Measurements from ENCODE around the gene MAF.

Gene MAF

DNA sequence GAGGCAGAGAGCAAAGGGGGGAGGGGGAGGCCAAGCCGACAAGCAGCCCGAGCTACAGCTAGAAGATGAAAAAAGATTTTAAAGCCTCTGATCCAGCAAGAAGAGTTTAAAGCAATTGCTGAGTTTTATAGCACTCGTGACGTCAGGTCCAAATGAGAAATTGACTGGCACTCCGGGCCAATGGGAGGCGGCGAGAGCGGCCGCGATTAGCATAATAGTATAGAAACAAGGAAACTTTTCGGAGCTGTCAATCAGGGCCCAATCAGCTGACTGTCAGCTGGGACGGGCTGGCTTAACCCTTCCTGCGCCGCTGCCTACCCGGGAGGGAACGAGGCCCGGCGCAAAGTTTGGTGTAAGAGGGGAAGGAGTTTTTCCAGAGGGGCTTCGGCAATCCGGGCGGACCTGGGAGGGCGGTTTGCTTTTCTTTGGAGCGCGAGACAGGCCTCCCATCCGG lies at the start of gene MAF:
Gene MAF (minus strand): TSS at position 100 of the 454 bp plus-strand sequence. CDS start 835 bp downstream, outside the sequence.
- DNase-seq = peak in 49 of 51 donors; percentile 53 to 94 (median 80)

DNA sequence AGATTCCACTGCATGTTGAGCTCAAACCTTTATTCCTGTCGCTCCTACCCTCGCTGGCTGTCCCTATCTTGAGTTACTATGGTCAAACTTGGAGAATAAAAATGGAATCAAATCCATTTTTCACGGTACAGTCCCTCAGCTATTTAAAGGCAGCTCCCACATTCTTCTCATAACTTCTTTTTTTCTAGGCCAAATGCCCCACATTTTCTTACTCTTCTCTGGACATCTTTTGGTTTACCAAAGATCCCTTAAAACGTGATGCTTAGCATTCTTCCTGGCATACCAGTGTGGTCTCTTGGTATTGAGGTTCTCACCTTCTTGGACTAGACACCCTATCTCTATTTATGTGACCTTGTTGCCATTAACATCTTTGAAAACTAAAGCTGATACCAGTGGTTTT lies 48.3 kb upstream of the MAF start:
- DNase-seq = no peak

DNA sequence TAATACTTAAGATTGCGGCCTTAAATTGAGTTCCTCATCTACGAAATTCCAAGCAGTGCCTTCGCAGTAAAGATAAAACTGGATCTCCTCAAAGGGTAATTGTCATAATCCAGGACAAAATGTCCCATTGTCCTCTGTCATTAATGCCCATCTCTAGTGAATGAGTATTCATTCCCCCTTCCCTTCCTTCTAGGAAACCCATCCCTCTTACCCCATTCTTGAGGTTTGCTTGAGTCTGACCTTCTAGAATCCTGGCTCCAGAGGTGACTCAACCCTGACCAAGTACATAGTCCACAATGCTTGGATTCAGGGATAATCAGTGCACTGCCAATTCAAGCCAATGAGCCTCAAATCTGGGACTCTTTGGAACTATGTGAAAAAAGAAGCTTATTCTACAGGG lies 47.0 kb upstream of the MAF start:
- no peak for DNase-seq

DNA sequence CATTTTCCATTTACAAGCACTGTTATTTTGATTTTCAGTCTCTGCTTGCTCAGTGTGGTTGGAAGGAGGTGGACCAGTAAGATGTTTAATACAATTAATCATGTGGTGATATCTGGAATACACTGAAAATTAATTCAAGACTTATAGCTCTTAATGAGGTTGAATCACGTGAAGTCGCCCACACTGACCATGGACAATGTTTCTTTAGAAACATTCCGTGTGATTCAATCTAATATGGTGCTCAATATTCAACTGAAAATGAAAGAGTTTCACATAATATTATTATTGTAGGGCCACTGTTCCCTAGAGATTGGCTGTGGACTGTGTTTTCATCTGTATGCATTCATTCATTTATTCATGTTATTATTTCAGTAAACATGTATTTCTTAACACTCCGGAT lies 45.2 kb upstream of the MAF start:
- DNase-seq = no peak

DNA sequence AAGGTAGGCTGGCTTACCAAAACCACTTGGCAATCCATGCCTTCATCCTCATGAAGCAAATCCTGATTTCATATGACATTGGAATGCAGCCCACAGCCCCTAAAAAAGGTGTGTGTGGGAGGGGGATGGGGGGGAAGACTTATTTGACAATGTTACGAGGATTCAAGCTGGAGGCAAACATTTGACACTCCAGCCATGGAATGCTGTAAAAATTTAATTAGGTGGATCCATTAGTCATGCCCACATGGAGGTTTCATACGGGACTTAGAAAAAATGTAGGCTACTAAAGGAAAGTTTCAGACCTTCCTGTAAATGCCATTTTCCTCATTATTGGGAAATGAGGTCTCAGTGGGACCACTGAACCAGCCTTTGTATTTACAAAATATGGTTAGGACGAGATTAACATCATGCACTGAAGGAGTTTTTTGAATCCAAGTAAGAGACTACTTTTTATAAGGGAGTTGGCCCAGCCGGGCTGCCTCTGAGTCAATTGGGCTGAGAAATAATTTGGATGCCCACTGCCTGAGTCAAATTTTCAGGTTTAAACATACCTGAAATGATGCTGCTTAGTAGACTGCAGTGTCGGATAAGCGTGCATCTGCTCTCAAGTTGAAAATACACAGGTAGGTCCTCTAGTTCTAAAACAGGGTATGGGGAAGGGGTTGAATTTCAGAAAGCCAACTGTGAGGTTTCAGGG lies 44.6 kb upstream of the MAF start:
- DNase-seq = no peak

DNA sequence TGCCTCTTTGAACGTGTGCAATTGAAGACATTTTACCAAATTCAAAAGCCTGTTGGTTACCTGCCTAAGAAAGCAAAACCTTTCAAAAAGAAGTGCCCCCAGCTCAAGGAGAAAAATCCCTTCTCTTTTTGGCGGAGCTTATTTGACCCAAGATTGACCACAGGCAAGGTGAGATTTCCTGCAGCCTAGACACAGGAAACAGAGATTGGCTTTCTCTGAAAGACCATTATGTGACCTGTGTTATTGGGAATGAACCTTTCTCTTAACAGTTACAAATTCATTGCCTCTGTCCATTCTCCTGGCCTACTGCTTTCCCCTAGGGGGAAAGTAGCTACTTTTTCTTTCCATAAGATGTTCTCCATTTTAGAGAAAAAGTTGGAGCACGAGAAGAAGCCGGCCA lies 42.1 kb upstream of the MAF start:
- no peak for DNase-seq

DNA sequence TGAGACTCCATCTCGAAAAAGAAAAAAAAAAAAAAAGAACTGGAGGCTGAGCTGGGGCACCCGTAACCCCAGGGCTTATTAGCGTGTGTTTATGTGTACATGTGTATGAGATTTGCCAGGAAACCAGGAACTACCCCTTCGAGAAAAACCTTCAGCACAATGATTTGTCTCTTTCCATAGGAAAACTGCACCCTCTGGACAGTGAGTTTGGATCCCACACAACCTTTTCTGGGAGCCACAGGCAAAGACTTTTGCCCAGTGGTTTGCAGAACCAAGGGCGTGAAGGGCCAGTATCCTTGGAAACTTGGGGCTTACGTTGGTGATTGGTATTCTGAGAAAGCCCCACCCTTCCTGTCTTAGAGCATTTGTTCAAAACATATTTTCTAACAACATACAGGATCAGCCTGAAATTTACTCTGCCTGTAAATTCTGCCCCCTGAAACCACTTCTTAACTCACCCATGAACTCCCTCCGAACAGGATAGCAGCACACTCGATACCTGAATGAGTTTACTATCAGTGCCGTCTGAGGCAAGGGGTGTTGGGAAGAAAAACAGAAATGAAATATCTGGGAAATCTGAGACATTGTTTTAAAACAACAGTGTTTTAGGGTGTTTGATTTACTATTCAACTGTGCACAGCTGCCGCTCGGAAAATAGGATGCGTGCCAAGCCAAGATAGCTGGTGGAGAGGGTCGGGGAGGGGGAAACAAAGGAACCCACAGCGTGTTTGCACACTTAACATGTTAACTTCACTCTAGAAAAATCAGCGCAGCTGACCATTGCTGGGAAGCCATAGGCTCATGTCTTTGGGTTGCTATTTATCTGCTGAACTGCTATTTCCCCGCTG lies 40.2 kb upstream of the MAF start:
- DNase-seq = peak in 1 of 51 donors; percentile 4

DNA sequence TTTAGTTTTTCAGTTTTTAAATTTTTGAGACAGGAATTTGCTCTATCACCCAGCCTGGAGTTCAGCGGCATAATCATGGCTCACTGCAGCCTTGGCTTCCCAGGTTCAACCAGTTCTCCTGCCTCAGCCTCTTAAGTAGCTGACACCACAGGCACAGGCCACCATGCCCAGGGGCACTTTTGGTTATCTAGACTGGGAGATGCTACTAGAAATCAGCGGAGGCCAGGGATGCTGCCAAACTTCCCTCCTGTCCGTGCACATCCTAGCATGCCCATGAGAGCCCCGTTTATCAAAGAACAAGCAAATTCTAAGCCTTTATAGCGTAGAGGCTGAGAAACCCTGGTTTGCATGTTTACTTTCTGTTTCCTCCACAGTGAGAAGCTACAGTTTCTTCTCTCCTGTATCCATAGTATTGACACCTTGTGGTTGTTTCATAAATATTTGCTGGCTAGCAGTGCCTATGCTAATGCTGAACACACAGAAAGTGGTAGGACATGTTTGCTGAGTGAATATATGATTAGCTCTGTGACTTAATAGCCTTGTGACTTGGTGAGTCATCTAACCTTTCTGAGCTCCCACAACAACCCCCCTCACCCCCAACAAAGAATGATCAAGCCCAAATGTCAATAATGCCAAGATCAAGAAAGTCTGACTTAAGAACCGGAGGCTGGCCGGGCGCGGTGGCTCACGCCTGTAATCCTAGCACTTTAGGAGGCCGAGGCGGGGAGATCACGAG lies 39.2 kb upstream of the MAF start:
- DNase-seq = no peak

DNA sequence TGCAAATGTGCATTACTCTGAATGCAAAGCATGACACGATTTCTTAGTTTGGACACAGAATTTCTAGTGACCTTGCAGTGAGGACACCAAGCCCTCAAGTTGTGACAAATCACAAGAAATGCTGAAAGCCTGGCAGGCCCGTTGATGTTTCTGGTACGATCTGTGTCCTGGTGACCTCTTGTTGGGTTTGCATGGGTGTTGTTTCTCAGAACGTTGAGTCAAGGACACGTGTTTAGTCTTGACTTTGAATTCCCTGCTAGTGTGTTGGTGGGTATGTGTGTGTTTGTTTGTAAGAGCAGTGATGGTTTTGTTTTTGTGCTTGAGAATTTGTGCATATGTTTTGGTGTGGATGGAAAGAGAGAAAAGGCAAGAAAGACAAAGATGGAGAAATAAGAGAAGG lies 37.8 kb upstream of the MAF start:
- no peak for DNase-seq

DNA sequence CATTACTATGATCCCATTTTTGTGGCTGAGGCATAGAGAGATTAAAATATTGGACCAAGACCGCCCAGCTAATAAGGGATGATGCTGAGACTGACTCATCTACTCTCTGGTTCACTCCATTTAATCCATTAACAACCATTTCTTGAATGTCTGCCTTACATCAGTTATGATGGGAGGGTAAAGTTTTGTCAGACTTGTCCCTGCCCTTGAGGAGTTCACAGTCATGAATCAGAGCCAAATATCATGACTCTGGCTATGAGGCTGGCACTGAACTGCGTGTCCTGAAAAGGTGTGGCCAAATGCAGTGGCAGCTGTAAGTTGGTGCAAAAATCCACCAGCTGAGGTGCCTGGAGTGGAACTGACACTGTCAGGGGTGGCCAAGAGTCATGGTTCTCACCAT lies 35.0 kb upstream of the MAF start:
- DNase-seq = no peak

DNA sequence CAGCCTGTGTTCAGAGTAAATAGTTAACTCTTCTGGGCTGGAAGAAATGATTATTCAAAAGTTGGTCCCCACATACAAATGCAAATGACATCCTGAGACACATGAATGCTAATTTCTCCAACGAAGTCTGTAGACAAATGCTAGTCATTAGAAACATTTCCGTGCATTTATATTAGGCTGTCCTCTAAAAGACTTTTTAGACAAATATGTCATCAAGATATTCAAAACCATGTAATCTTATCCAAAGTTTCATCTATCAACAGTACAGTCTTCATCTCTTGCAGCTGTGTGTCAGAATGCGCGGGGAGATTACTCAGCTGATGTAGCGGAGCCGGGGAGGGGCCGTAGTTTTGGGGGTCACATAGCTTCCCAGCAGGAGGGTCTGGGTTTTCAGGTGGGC lies 33.8 kb upstream of the MAF start:
- DNase-seq = no peak

DNA sequence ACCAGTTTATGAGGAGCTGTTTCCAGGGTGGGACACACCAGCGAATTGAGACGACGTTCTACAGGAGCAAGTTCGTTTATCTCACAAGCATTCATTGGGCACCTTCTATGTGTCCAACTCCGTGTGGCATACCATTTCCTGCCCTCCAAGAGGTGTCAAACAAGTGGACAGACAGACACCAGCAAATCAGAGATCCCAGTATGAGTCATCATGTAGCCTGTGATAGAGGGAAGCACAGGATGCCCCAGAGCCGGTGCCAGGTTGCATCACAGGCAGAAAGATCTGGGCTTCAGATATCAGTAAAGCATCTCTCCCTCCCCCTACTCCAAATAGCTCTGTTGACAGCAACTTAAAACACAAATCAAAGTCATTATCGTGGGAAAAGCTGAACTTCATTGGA lies 31.8 kb upstream of the MAF start:
- no peak for DNase-seq

DNA sequence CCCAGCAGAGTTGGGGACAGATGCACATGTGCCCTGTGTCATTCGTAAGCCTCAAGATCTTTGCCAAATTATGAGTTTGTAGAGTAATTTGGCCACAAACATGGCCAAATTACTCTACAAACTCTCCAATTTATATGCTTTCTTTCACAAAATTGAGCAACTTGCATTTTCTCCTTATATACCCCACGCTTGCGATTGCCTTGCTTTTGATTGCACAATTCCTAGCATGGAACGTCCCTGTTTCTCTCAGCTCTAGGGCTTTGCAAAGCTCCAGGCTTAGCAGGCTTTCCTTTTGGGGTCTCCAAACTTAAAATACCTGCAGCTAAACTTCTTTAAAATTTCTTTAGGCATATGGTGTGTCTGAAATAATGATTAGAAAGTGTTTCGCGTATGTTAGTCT lies 28.5 kb upstream of the MAF start:
- no peak for DNase-seq

DNA sequence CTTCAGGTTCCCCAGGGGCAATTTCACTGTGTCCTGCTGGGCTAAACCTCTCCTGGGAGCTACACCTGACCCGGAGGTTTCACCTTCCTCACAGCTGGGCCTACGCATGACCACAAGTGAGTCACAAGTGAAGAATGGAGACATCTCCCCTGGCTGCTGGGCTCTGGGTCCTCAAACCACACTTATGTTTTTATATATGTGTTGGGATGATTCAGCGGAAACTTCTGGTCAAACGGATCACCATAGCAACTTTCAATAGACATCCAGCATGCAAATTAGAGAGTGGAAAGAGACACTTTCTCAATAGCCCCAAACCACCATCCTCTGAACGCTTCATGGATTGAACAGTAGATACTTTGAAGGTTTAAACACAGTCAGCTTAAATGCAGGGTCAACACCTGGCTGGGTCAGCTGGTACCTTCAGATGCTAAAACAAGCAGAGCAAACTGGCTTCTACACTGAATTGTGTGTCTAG lies 28.0 kb upstream of the MAF start:
- no peak for DNase-seq

DNA sequence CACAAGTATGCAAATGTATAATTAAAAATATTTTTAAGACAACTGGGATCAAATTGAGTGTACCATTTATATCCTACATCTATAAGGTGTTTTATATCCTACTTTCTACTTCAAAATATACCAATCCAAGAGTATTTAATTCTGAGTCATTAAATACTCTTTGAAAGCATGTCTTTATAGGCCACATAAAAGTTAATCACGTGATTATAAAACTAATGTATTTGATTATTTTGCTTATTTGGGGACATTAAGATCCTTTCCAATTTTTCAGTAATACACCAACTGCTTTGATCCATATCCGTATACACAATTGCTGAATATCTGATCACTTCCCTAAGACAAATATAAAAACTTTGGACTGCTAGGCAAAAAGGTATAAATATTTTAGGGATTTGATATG lies 26.6 kb upstream of the MAF start:
- no peak for DNase-seq

DNA sequence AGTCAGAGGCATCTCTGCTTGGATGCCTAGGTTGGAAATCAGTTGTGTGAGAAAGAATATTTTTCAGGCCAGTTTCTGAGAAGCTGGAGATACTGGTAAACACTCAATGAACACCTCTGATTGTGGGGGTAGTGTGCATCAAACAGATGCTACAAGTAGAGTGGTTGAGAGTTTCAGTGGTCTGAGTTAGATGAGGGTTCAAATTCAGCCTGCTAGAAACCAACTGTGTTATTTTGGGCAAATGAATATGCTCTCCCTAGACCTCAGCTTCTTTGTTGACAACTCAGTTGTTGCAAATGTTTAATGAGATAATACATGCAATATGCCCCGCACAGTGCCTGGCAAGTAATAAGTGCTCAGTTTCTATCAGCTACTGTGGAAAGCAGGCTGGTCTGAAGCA lies 25.2 kb upstream of the MAF start:
- DNase-seq = no peak

DNA sequence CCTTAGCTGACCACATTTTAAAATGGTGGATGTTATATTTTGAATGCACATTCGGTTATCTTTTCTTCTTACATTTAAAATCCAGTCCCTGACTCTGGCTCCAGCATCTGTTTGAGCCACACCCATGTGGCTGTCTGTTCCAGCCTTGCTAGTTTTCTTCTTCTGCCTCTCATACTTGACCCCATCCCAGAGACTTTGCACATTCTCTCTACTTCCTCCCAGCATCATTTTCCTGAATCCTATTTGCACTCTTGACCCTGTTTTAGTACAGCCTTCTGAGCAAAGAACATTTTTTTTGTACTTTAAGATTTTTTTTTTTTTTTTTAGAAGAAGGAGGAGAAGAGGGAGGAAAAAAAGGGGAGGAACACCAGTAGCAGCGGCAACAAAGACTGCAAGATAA lies 23.3 kb upstream of the MAF start:
- no peak for DNase-seq

DNA sequence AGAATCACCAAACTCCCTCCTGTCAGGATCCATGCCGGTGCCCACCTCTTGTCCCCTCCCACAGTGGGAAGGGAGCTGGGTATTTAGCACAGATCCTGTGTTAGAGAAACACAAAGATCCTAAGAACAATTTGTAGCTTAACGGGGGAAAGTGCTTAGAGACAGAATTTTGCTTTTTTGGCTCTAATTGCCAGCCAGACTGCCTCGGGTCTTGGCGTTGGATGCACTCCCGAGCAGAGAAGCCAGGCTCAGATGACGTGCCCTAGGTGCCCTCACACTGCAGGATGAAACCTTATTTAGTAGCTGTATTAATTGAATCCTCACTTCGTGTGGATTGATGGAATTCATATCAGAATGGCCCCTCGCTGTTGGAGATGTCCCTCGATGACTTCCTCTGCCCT lies 22.5 kb upstream of the MAF start:
- peak in 1 of 51 donors; percentile 3 for DNase-seq

DNA sequence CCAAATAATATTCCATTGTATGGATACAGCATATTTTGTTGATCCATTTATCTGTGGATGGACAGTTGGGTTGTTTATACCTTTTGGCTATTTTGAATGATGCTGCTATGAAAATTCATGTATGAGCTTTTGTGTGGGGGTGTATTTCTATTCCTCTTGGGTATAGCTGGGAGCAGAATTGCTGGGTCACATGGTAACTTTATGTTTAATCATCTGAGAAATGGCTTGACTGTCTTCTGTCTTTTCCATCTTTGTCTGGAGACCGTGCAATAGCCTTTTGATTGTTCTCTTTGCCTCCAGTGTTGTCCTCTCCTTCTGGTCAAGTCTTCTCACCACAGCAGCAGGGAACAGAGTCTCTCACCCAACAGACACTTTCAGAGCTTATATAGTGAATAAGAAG lies 20.5 kb upstream of the MAF start:
- no peak for DNase-seq

DNA sequence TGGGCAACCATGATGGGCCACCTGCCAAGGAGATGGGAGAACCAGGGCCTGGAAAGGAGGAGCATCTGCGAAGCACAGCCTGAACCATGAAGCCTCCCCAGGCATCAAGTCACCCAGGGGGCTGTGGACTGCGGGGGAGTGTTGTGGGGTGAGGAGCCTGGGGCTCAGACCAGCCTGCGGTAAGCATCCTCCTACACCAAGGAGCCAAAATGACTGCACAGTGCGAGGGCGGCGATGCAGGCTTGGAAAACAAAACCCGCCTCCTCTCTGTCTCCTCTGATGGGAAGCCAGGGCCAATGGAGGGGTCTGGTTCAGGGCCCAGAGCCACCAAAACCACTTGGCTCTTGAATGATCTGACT lies 18.1 kb upstream of the MAF start:
- no peak for DNase-seq

DNA sequence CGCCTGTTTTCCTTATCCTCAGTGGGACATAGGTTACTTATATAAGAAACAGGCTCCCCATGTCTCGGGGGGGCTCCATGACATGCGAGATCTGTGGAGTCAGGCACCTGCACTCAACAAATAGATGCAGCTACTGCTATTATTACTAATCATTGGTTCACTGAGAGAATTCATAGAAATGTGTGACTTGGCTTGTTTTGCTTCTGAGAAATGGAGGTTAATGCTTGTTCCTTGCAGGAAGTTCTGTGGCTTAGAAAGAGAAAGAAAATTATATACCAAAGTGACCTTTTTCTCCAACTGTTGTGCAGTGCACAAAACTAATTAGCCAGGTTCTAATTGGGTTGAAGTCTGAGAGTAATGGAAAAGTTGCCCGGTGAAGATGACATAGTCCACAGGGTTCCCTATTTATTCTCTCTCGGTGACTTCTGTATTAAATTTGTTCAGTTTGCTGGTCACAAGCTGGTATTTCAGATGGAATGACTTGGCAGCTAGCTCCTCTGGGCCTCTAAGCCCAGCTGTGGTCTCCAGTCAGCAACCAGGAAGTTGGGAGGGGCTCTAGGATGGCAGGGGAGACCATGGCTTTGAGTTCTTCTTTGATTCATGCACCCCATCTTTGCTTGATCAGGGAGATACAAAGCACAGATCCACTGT lies 17.6 kb upstream of the MAF start:
- no peak for DNase-seq

DNA sequence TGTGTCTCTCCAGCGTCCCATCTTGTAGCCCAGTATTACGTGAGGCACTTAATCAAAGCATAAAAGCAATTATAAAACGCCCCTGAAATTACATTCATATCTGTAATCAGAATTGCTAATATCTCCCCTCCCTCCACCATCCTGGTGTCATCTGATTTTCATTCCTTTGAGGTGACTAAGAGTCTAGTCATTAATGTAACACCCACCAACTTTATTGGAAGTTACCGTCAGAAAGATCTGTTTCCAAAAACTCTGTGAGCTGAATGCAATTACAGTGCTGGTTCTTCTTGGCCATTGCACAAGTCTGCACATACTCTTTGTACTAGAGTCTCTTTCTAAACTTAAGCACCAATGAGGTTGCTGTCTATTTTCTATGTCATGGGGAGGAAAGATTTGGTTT lies 12.5 kb upstream of the MAF start:
- DNase-seq = no peak

All from hypothalamus (tissue), 51 donors.